Activated CD8-positive, alpha-beta memory T cell treated with anti-CD3 and anti-CD28 coated beads for 48 hours (primary cell): ENCODE results near the gene SLC22A1.
"Not testable (repeated sequence)": the region's sequence is repeated elsewhere in the genome, so short reads cannot be mapped to it uniquely, and the experiment has no call there.

Experiments used
- DNase-seq, 3 experiments: peaks; one replicate each; pipeline ENCODE4 v3.0.0-alpha.2; 2020; ENCODE audit warnings: low read depth in 2 of 3, low spot score in 2 of 3

Gene SLC22A1

GRCh38 chr6:160121981-160122380 is 366 bp downstream of the SLC22A1 start:
- no peak for DNase-seq

DNA sequence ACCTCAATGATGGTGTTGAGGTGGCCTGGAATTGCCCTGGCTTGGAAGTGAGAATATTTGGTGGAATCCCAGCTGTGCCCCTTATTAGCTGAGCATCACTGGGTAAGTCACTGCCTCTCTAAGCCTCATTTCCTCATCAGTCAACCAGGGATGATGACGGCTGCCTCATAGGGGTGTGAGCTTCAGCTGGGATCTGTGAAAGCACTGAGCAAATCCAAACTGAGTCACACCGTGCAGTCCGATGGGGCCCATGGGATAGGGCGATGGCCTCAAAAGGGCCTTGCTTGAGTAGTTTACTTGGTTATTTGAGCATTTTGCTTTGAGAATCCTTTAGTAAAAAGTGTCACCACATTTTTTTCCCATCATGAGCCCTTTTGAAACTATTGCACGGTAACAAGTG is 1.1 kb downstream of the SLC22A1 start:
- no peak for DNase-seq

DNA sequence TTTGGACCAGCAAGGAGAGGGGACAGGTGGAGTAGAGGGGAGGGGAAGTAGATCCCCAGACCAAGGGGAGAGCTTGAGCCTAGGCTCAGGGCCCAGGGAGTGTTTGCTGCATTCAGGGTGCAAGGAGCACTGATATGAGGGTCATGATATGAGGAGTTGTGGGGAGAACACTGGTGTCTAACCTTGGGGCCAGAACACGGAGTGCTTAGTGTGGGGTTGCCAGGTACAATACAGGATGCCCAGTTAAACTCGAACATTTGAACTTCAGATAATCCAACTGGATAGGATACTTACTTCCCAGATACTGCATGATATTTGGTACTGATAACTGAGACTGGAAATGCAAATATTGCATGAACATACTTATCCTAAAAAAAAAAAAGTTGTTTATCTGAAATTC is 2.4 kb downstream of the SLC22A1 start:
- DNase-seq, result no peak

DNA sequence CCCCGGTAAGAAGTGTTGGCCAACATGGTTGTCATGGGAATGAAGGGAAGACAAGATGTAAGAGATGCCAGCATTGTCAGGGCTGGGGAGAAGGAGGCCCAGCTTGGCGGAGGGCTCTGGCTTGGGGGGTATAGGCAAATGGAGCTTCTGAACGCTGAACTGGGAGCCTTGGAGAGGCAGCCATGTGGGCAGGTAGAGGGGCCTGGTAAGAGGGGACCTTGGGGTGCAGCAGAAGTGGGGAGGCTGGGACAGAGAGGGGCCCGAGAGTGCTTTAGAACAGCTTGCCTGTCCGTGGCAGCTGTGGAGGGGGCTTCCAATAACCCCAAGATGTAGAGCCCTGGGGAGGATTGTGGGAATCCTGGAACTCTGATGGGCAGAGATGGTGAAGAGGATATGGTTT is 3.0 kb downstream of the SLC22A1 start:
- no peak for DNase-seq

- DNase-seq, result not testable (repeated sequence)
These were observed 3.5 kb downstream of the SLC22A1 start for GRCh38 chr6:160125105-160125504.

GRCh38 chr6:160127270-160128124 is 5.9 kb downstream of the SLC22A1 start:
- no peak for DNase-seq

DNA sequence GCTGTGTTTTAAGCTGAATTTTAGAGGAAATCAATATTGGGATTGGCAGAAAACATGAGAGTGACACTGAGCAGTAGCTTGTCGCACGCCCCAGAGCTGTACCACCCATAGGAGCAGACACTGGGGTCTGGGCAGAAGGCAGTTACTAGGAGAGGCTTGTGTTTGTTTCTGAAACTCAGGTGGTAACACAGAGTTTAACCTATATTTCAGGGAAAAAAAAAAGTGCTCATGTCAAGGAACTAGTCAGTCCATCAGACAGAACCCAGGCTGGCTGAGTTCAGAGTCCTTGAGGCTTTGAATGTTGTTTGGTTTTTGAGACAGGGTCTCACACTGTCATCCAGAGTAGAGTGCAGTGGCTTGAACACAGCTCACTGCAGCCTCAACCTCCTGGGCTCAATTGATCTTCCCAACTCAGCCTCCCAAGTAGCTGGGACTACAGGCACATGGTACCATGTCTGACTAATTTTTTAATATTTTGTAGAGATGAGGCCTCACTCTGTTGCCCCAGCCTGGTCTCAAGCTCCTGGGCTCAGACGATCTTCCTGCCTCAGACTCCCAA is 6.6 kb downstream of the SLC22A1 start:
- DNase-seq, result no peak

DNA sequence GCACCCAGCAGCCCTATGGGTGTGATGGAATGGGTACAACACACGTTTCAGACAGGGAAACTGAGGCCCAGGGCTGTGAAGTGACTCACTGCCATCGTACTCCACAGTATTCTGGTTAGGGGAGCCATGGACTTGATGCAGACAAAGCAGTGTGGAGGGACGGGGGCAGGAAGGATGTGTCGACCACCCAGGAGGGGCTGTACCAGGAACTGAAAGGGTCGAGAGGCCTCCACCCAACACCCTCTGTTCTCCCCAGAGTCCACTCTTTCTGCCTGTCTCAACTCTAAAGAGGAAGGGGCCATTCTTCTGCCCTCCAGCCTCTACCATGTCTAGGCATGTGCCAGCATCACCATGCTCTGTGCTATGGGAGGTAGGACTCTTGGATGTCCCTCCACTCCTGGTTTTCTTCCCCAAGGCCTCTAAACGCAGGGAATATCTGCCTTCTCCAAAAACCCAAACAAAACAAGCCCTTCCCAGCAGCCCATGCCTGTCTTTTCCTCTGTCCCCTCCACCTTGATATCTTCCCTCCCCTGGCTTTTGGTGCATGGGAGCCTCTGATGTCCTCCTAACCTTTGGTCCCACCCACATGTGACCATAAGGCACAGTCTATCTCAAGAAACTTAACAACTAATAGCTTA is 7.4 kb downstream of the SLC22A1 start:
- no peak for DNase-seq

- no peak for DNase-seq
These were observed 8.4 kb downstream of the SLC22A1 start for GRCh38 chr6:160129881-160130615.

GRCh38 chr6:160130729-160131484 is 9.3 kb downstream of the SLC22A1 start:
- no peak for DNase-seq

DNA sequence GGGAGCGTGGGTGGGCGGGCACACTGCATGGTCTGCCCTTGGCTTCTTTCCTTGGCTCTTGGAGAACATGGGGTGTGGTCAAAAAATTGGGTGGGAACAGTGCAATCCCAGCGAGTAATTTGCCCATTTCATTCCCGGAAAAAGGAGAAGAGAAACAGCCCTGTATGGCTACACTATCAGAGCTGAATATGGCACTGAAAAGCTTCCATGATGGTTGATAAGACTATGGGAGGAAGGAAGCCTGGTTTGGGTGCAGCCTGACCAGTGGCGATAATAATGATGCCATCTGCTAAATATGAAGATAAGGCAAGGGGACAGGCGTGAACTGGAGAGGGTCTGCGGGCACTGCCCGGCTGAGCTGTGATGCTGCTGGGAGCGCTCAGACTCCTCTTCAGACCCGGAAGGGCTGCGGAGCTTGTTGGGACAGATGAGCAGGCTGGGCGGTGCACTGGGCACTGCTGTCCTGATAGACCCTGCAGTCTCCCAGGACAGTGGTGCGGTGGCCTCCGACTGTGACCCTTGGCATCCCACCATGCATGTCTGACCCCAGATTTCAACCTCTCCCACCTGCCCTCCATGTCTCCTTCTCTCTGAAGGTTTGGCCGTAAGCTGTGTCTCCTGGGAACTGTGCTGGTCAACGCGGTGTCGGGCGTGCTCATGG is 10.2 kb downstream of the SLC22A1 start:
- DNase-seq, result no peak

DNA sequence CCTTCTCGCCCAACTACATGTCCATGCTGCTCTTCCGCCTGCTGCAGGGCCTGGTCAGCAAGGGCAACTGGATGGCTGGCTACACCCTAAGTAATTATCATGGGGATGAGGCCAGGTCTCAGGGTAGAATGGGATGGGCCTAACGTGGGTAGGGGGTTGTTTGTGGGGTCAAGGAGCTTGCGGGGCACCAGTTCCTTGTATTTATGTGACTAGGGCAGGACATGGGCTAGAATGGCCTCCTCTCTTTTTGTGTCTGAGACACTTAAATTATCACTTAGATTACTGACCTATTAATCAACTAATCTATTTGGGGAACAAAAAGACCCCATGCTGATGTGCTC is 10.7 kb downstream of the SLC22A1 start:
- DNase-seq, result no peak

DNA sequence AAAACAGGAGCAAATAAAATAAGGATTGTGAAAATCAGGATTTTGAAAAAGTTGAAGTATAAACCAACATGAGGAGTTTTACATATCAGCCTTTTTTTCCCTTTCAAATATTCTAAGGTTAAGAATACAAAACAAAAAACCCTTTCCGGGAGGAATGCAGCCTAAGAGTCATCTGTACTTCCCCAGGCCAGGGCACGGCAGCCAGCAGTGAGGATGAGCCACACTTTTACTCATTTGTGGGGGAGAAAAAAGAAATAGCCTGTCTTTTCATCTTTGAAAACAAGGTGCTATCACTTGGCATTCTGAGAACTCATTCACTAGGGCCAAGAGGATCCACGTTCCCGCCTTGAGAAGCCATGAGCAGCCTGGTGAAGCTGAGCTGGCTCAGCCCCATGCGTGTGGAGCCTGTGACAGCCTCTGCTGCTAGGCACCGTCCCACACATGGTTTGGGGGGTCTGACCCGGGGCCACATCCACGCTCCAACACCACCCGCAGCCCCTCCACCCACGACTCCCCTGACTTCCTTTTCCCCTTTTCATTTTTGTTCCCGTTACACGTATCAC is 11.2 kb downstream of the SLC22A1 start:
- no peak for DNase-seq

- no peak for DNase-seq
These were observed 12.1 kb downstream of the SLC22A1 start for GRCh38 chr6:160133441-160134336.

- DNase-seq, result not testable (repeated sequence)
These were observed 12.7 kb downstream of the SLC22A1 start for GRCh38 chr6:160134337-160134751.

DNA sequence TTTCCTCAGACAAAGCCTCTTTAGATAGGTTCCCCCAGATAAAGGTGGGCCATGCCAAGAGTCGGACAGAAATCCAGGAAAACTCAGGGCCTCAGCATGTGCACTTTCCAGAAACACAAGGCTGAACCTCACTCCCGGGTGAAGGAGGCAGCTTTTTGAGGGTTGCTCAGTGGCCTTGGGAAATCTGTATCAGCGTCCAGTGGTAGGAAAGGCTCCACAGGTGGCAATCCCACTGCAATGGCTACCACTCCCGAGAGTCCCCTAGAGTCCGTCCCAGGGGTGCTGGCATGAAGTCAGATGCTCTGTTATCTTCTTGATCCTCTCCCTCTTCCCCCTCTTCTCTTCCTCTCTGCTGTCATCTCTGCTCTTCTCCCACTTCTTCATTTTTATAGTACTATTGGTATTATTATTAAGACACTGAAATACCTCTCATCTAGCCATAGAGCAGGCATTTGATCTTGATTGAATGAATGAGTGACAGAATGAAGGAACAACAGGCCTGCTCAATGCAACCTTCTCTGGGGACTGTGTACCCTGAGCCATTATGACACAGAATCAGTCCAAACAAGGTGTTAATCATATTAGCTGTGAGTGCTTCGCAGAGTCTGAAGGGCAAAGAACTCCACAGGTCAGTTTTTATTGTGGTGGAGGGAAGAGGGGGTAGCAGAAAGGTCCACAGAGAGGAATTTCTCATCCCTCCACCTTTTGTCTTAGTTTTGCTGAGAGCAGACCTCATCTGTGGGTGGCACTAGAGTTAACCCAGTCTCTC is 13.3 kb downstream of the SLC22A1 start:
- DNase-seq, result no peak

DNA sequence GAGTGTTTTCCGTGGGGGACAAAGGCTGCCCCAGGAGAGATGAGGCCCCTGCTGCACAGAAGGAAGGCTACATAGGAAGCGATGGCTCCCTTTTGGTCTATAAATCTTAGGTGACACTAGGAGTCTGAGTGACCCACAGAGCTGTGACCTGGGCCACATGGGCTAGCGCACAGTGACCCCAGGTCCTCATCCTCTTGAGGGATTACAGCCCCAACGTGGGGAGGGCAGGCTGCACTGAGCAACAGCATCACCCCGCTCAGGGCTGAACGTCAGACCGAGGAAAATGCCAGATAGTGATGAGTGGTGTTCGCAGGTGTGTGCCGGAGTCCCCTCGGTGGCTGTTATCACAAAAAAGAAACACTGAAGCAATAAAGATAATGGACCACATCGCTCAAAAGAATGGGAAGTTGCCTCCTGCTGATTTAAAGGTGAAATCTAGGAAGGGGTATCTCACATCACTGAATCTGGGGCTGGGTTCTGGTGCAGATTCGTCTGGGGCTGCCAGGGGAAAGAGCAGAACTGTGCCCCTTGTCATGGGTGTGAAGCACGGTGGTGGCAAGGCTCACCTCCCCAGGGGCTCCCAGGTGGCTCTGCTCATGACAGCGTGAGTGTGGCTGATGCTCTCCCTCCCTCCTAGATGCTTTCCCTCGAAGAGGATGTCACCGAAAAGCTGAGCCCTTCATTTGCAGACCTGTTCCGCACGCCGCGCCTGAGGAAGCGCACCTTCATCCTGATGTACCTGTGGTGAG is 14.5 kb downstream of the SLC22A1 start:
- DNase-seq, result no peak
